GM12878 (cell line): ENCODE data around the gene CREG1. TPM values are rescaled to one million over a fixed set of nuclear protein-coding genes. Genes with fewer than 3 reads are reported as not detected.

ENCODE experiments used
- ATAC-seq: fragments of 200-7000 bp; cut with Tn5 transposase; 3 replicates; pipeline ENCODE4 v1.9.1; 2020; ENCODE audit warnings: mild to moderate bottlenecking, moderate library complexity
- BruUV-seq: library from RNA; stranded (reverse); fragments of 400-500 nt; replicated peaks from 2 replicates; lab custom pipeline; 2021; lab: Mats Ljungman, UMichigan
- CTCF ChIA-PET: fragments of 300-600 bp; sonication (Branson Sonifier 250); formaldehyde crosslinking; extraction: SDS; loops from one replicate; lab custom pipeline; 2021; ENCODE audit warnings: inconsistent platforms; lab: Yijun Ruan, JAX
- POLR2A ChIA-PET: fragments of 350-600 bp; formaldehyde crosslinking; extraction: SDS; loops from one replicate; lab custom pipeline; 2021; ENCODE audit warnings: inconsistent platforms; lab: Charles Lee
- RAD21 ChIA-PET: fragments of 300-600 bp; sonication (Branson Sonifier 250); formaldehyde crosslinking; loops from one replicate; lab custom pipeline; 2023; ENCODE audit warnings: antibody characterized with exemption; ENCODE audit not compliant: unreplicated experiment; lab: Charles Lee
- SMC1A ChIA-PET: fragments of 300-600 bp; sonication (Branson Sonifier 250); formaldehyde crosslinking; loops from one replicate; lab custom pipeline; 2023; ENCODE audit not compliant: unreplicated experiment, uncharacterized antibody; lab: Charles Lee
- DNase-seq: peaks from one replicate; pipeline ENCODE4 v3.0.0-alpha.2; 2011; ENCODE audit warnings: low read depth, low spot score
- FAIRE-seq: peaks from 3 replicates; lab custom pipeline; 2011; peaks lifted over from hg19 to GRCh38; lab: Jason Lieb, UNC
- H2AFZ ChIP-seq: 2 replicates; pipeline ENCODE4 v1.6.0; 2011; ENCODE audit warnings: low read depth, low read length, control low read depth; ENCODE audit not compliant: control insufficient read depth
- H3K27ac ChIP-seq: 2 replicates; pipeline ENCODE4 v1.5.1; 2011; ENCODE audit warnings: control low read depth; ENCODE audit not compliant: control insufficient read depth, insufficient read depth
- H3K27me3 ChIP-seq, 2 experiments: replicated peaks in 1 of 2; 2 replicates each; pipeline versions ENCODE4 v1.6.0 to v1.6.1; 2011; ENCODE audit warnings: low read length in 1 of 2; ENCODE audit not compliant: control insufficient read depth in 2 of 2, insufficient read depth in 2 of 2
- H3K36me3 ChIP-seq, 2 experiments: 2 replicates each; pipeline ENCODE4 v1.5.1; 2011; ENCODE audit warnings: low read length in 1 of 2; ENCODE audit not compliant: control insufficient read depth in 2 of 2, insufficient read depth in 2 of 2
- H3K4me1 ChIP-seq: 2 replicates; pipeline ENCODE4 v1.6.1; 2011; ENCODE audit warnings: mild to moderate bottlenecking, low read length, moderate library complexity, mixed read lengths; ENCODE audit not compliant: control insufficient read depth, insufficient read depth
- H3K4me2 ChIP-seq: 2 replicates; pipeline ENCODE4 v1.6.0; 2011; ENCODE audit warnings: control low read depth; ENCODE audit not compliant: control insufficient read depth, insufficient read depth
- H3K4me3 ChIP-seq: fragments of 200-600 bp; sonication (generic); 2 replicates; pipeline ENCODE4 v1.5.1; 2016
- H3K79me2 ChIP-seq: 2 replicates; pipeline ENCODE4 v1.6.0; 2011; ENCODE audit warnings: low read length; ENCODE audit not compliant: control insufficient read depth, insufficient read depth
- H3K9ac ChIP-seq: 2 replicates; pipeline ENCODE4 v1.8.0; 2011; ENCODE audit warnings: low read length, control low read depth, mixed read lengths; ENCODE audit not compliant: control insufficient read depth, insufficient read depth
- H3K9me3 ChIP-seq: replicated peaks from 3 replicates; pipeline ENCODE4 v1.5.1; 2011; ENCODE audit warnings: mild to moderate bottlenecking, low read length; ENCODE audit not compliant: control insufficient read depth, insufficient read depth
- H4K20me1 ChIP-seq: 2 replicates; pipeline ENCODE4 v1.6.0; 2011; ENCODE audit not compliant: control insufficient read depth, insufficient read depth
- ATF3 ChIP-seq: IDR thresholded peaks from 2 replicates; pipeline ENCODE4 v1.6.1; 2011; ENCODE audit warnings: low read depth, mild to moderate bottlenecking, low read length, moderate library complexity, borderline replicate concordance; ENCODE audit errors: extremely low read depth
- CREB1 ChIP-seq: IDR thresholded peaks from 2 replicates; pipeline ENCODE4 v1.6.1; 2012; ENCODE audit warnings: low read depth, mild to moderate bottlenecking, inconsistent platforms
- CTCF ChIP-seq, 3 experiments: IDR thresholded peaks in 2 of 3; conservative IDR thresholded peaks in 1 of 3; 2 replicates each; pipeline ENCODE4 v1.5.1; 2011; ENCODE audit warnings: low read depth in 3 of 3, low read length in 3 of 3, mild to moderate bottlenecking in 3 of 3, control low read depth in 2 of 3, moderate library complexity in 2 of 3, inconsistent platforms in 1 of 3, mixed read lengths in 1 of 3; ENCODE audit not compliant: control insufficient read depth in 2 of 3, insufficient read depth in 1 of 3; ENCODE audit errors: extremely low read depth in 1 of 3
- IRF4 ChIP-seq: IDR thresholded peaks from 2 replicates; pipeline ENCODE4 v1.6.1; 2011; ENCODE audit warnings: low read depth, low read length
- MYB ChIP-seq: fragments of 150-350 bp; IDR thresholded peaks from 2 replicates; pipeline ENCODE4 v1.6.1; 2014; ENCODE audit warnings: mild to moderate bottlenecking, low read depth, low read length, borderline replicate concordance
- NR2F1 ChIP-seq: fragments of 450-650 bp; conservative IDR thresholded peaks from 2 replicates; pipeline ENCODE4 v1.6.1; 2017; ENCODE audit warnings: mild to moderate bottlenecking
- POLR2AphosphoS5 ChIP-seq: IDR thresholded peaks from 2 replicates; pipeline ENCODE4 v1.6.1; 2011; ENCODE audit warnings: mild to moderate bottlenecking, low read length, inconsistent platforms
- RAD51 ChIP-seq: fragments of 450-650 bp; IDR thresholded peaks from 2 replicates; pipeline ENCODE4 v1.6.1; 2016; ENCODE audit warnings: moderate library complexity, mild to moderate bottlenecking, inconsistent platforms
- RELA ChIP-seq: fragments of 450-650 bp; IDR thresholded peaks from 2 replicates; pipeline ENCODE4 v1.8.0; 2014; ENCODE audit warnings: borderline replicate concordance; ENCODE audit not compliant: partially characterized antibody
- SP1 ChIP-seq: IDR thresholded peaks from one replicate; pipeline ENCODE4 v1.6.1; 2011; ENCODE audit warnings: low read depth, low read length
- TCF7 ChIP-seq: IDR thresholded peaks from 2 replicates; pipeline ENCODE4 v1.6.1; 2014; ENCODE audit warnings: antibody characterized with exemption, borderline replicate concordance
- WRNIP1 ChIP-seq: IDR thresholded peaks from 2 replicates; pipeline ENCODE4 v1.6.1; 2011; ENCODE audit warnings: low read depth, low read length, improper control_type of control experiment, borderline replicate concordance
- WGBS: methylation state at CpG from one replicate; pipeline ENCODE4 v1.1.6; 2016; ENCODE audit warnings: low lambda C conversion rate; ENCODE audit not compliant: insufficient replicate concordance, insufficient coverage; ENCODE audit errors: missing lambda C conversion rate; 5-methylcytosine and 5-hydroxymethylcytosine counted together
- in situ Hi-C: fragments of 300-500 bp; cut with MboI; formaldehyde crosslinking; loops from 9 replicates; pipeline ENCODE4 v1.14.3; 2018; ENCODE audit warnings: mixed read lengths
- intact Hi-C: fragments of 100-400 bp; cut with micrococcal nuclease; formaldehyde crosslinking; loops from one replicate; pipeline ENCODE4 v1.14.2; 2022; ENCODE audit not compliant: unreplicated experiment
- polyA plus RNA-seq, 11 experiments: library from polyadenylated mRNA; depleted of rRNA in 4 of 11; unstranded in 6 of 11; stranded (reverse) in 5 of 11; fragments of >200 nt; fragmentation: Nextera tagmentation in 4 of 11; fragmentation: Illumina TruSeq in 1 of 11; extraction: Ambion mirVana in 4 of 11; extraction: Trizol in 1 of 11; gene quantifications; 1 replicate in 1 of 11; 2 replicates in 10 of 11; pipeline versions ENCODE4 v1.2.1 to v1.2.3, GENCODE V29; 2011 to 2016; ENCODE audit warnings: inconsistent platforms in 2 of 11, missing spikeins in 2 of 11, low read depth in 1 of 11
- total RNA-seq, 4 experiments: library from RNA; depleted of rRNA in 3 of 4; stranded (reverse); fragments of >200 nt in 3 of 4; fragmentation: Illumina TruSeq in 1 of 4; extraction: Trizol in 1 of 4; gene quantifications; 2 replicates each; pipeline versions ENCODE4 v1.2.1 to v1.2.3, GENCODE V29; 2013 to 2021

CREG1 gene
- total and polyA plus RNA-seq, 10 of the 15 experiments (the other 5 are each of a cell fraction or from before 2014, with no cell fraction given), result 5.3 to 43.8 (median 22.1) TPM

- no peak overlapping the region for H3K27ac ChIP-seq
- peaks cover 0 to 3% of the 10 kb centered on the region in 2 experiments; a peak in 1 of 4 replicates for H3K27me3 ChIP-seq
- no peak overlapping the region for H3K4me3 ChIP-seq
- no peak overlapping the region for H2AFZ ChIP-seq
- H3K36me3 ChIP-seq, result no peaks in the 10 kb centered on the region
- no peaks in the 10 kb centered on the region for H3K4me1 ChIP-seq
- POLR2A ChIA-PET, result no interaction called here
- H3K79me2 ChIP-seq, result no peaks in the 10 kb centered on the region
- CTCF ChIA-PET, result interaction anchor here (0.8 to 4.0 kb wide), 4 partner anchors 13 to 167 kb away, joined by 4 to 35 read pairs (median 6); partner anchors contain the start of gene CREG1
- DNase-seq (no peak), ATAC-seq (peak; percentile 47; the same call in 1 of the 3 replicates), FAIRE-seq (no peak)
- no peak overlapping the region for H3K4me2 ChIP-seq
- no TSS peak for BruUV-seq
- RAD21 ChIA-PET, result no interaction called here
- intact Hi-C loops (no loop called here), in situ Hi-C loops (no loop called here)
- SMC1A ChIA-PET, result no interaction called here
- H3K9ac ChIP-seq, result no peak overlapping the region
- H3K9me3 ChIP-seq, result no peaks in the 10 kb centered on the region
- TF ChIP-seq RAD51 (no peak), POLR2AphosphoS5 (no peak), CTCF (IDR thresholded peaks at IDR 0.05 in 2 of 3, conservative IDR thresholded peaks at IDR 0.05 in 1 of 3; ENCODE audit: control insufficient read depth in 2 of 3, extremely low read depth in 1 of 3, insufficient read depth in 1 of 3, low read depth in 3 of 3, low read length in 3 of 3) (peak in 2 of 3 experiments; percentile 15 to 16; a peak in 2 of 6 replicates)
- H4K20me1 ChIP-seq, result no peaks in the 10 kb centered on the region
Observed at GRCh38 chr1:167520711-167521206, 32.8 kb downstream of the CREG1 start.

GRCh38 chr1:167518331-167518700, 35.2 kb downstream of the CREG1 start, which contains the start of gene CD247:
Gene CD247 (minus strand): TSS chr1:167518529. CDS start chr1:167518465, 64 bp downstream.
- no peaks in the 10 kb centered on the region for H3K9me3 ChIP-seq
- no peak within 1 kb of the TSS for H3K4me3 ChIP-seq
- H3K4me2 ChIP-seq, result no peak within 1 kb of the TSS
- RAD21 ChIA-PET, result no interaction called here
- H4K20me1 ChIP-seq, result no peaks in the 10 kb centered on the region
- in situ Hi-C loops (no loop called here), intact Hi-C loops (no loop called here)
- FAIRE-seq, result no peak
- SMC1A ChIA-PET, result interaction anchor here (1.0 kb wide), 1 partner anchor 15 kb away, joined by 6 read pairs; no protein-coding TSS in a partner anchor
- no TSS peak for BruUV-seq
- no peaks in the 10 kb centered on the region for H3K36me3 ChIP-seq
- no peaks in the 10 kb centered on the region for H3K79me2 ChIP-seq
- H3K27ac ChIP-seq, result no peak within 1 kb of the TSS
- CTCF ChIA-PET, result interaction anchor here (2.8 to 4.0 kb wide), 2 partner anchors 15 to 170 kb away, joined by 7 to 35 read pairs; no protein-coding TSS in a partner anchor
- WGBS, result 74% methylated on average over 14 of the region's 14 CpGs
- POLR2A ChIA-PET, result no interaction called here
- H2AFZ ChIP-seq, result peak within 1 kb of the TSS; percentile 8; the same call in 1 of the 2 replicates
- H3K27me3 ChIP-seq, result peaks cover 0 to 3% of the 10 kb centered on the region in 2 experiments; a peak in 1 of 4 replicates
- H3K4me1 ChIP-seq, result no peaks in the 10 kb centered on the region
- DNase-seq, result no peak
- no peak within 1 kb of the TSS for H3K9ac ChIP-seq
- no peak for TF ChIP-seq CREB1
- TF ChIP-seq MYB, result no peak
- TF ChIP-seq NR2F1, result no peak
- TF ChIP-seq TCF7, result no peak
- TF ChIP-seq IRF4, result no peak
- no peak for TF ChIP-seq WRNIP1
- TF ChIP-seq RELA, result no peak
- no peak for TF ChIP-seq ATF3
- no peak for TF ChIP-seq SP1
- peak; percentile 31; the same call in 2 of the 3 replicates for ATAC-seq
